DMS114 treated with DMSO at 0.1 percent for 48 hours (cell line): Measurements from ENCODE around the gene RPL38.

Source experiments
- DNase-seq: peaks from one replicate; lab custom pipeline; 2025; ENCODE audit not compliant: unreplicated experiment; lab: John Stamatoyannopoulos, UW

Gene RPL38

DNA sequence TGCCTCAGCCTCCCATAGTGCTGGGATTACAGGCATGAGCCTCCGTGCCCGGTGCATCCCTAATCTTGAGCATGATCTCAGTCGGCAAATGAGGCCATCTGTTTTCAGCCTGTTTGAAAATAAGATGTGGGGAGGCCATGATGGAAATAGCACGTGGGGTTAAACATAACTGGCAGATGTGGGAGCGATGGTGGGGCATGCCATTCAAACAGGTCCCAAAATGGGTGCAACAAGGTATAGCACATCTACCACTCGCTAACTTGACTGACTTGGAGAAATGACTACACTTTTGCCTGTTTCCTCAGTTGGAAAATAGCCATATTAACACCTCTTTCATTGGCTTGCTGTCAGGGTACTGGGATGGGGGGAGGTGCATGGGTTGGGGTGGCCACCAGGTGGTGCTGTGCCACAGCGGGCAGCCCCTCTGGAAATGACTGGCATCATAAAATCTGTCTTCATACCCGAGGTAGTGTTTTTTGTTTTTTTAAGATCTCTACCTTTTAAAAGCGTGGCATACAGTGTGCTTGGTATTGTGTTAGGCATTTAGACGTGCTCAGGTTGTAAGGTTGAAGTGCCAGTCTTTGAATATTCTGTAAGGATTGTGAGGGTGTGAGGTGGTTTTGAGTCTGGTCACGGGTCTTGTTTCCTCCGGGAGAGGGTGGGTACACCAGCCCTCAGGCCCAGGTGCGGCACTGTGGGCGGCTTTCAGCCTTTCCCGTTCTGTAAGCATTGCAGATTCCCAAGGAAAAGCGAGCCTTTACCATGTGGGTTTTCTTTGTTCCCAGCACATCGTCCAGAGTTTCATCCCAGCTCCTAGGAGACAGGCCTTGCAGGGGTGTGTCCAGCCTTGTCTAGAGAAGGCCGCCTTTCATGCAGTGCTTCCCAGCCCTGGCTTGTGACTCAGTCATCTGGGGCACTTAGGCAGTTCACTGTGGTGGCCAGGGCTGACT is 7.0 kb downstream of the RPL38 start:
- DNase-seq, result peak; percentile 61

DNA sequence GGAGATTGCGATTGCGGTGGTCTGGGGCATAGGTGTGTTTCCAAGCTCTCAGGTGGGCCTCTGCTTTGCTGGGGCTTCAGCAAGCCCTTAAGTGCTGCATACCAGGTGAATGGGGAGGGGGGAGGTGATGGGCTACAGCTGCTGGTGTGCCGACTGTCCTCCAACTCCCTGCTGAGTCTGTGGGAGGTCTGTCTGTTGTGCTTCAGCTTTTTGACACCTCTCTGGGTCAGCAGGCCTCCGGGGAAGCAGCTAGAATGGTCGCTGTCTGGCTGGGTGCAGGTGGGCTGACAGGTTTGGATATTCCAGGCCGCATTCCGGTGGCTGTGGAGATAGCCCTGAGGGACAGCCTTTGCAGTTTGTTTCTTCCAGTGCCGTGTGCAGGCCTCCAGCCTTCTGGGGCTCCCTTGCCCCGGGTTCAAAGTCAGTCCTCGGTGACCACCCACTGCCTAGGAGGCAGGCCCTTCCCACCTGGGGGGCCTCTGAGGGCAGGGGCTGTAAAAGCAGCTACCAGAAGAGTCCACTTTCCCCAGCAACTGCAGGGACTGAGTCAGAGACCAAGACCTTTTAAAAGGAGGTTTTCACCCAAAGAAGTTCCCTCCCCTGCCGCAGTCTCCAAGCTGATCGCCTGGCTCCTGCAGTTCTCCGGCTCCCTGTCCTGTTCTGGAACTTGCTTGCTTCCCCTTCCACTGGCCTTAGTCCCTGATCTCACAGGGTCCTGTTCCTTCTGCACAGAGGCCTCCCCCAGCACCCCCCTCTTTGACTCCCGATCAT is 7.8 kb downstream of the RPL38 start:
- no peak for DNase-seq

- DNase-seq, result no peak
Observed at GRCh38 chr17:74211912-74212208, 8.4 kb downstream of the RPL38 start.

- no peak for DNase-seq
Observed at GRCh38 chr17:74212209-74212912, 8.9 kb downstream of the RPL38 start.

DNA sequence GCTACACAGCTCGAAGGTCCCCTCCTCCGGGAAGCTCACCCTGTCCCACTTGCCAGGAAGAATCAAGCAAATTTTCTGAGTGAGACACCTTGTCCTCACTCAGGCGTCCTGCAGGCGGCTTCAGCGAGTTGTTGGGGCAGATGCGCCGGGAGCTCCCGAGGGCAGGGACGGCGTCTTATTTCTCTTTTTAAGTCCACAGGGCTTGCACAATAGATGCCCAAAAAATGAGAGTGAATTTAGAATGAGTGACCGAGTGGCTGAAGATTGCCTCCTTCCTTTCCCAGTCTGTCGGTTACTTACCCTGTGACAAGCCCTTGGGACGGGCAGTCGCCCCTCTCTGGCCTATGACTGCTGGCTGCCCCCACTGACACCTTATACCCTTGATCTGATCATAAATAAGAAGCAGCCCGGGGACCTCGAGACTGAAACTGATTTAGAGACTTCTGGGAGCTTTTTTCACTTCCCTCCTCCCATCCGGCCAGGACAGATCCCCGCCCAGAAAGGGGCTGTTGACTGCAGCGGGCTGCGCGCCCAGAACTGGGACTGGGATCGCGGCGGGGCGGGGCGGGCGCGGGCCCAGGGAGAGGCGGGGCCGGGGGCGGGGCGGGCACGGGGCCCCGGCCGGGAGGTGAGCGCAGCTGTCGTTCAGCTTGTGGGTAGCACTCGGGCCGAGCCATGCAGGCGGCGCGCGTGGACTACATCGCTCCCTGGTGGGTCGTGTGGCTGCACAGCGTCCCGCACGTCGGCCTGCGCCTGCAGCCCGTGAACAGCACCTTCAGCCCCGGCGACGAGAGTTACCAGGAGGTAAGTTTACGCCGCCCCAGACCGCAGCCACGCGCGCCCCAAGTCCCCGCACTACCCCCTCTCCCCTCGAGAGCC is 9.7 kb downstream of the RPL38 start, which contains the start of gene TTYH2:
TTYH2 (plus strand) TSS at position 659 of the 879 bp plus-strand sequence; CDS start at position 676, 17 bp downstream.
- peak; percentile 44 for DNase-seq

GRCh38 chr17:74213861-74214391 is 10.4 kb downstream of the RPL38 start:
- DNase-seq, result no peak

DNA sequence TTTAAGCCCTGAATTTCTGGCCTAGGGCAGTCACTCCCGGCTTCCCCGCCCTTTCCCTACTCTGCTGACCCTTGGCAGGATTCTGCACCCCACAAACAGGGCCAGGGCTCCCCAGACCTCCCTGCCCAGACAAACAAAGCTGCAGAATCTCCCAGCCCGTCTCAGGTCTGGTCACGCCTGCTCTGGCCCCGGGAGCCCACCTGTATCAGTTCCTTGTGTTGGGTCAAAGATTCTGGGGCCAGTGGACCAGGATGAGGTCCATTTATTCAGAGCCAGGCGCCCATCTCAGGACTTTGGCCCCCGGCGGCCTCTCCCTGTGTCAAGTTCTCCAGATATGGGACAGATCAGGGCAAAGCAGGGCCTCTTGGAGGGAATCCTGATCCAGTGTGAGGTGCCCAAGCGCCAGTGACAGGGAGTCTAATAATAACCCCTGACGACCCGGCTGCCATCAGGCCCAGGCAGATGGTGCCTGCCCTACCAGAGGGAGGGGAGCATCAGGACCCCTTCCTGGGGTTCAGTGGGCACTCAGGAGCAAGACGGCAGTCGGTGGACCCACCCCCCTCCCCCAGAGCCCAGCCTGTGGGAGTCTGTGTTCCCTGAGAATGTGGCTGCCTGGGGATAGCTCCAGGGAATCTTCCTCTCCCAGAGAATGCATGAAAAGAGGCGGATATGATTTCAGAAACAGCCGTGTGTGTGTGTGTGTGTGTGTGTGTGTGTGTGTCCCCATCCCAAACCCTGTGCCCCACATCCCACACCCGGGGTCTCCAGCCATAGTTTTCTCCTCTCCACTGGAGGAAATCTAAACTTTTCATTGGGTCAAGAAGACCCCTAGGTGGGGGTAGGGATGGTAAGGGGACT is 11.2 kb downstream of the RPL38 start:
- DNase-seq, result no peak

GRCh38 chr17:74215342-74215727 is 11.9 kb downstream of the RPL38 start:
- DNase-seq, result no peak

DNA sequence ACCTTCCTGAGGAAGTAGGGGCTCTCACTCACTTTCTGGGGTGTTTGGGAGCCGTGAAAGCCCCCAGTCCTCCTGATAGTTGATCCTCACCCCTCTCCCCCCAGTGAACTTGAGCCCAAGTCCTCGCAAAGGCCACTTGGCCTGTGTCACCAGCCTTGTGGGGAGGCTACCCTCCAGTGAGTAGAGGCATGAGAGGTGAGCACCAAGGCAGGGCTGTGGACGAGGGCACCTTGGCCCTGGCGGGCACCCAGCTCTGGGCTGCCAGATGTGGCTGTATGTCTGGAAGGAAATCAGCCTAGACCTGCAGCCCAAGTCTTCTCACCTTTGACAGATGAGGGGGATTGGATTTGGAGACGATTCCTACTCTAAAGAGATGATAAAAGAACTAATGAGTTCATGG is 13.0 kb downstream of the RPL38 start:
- DNase-seq, result no peak

DNA sequence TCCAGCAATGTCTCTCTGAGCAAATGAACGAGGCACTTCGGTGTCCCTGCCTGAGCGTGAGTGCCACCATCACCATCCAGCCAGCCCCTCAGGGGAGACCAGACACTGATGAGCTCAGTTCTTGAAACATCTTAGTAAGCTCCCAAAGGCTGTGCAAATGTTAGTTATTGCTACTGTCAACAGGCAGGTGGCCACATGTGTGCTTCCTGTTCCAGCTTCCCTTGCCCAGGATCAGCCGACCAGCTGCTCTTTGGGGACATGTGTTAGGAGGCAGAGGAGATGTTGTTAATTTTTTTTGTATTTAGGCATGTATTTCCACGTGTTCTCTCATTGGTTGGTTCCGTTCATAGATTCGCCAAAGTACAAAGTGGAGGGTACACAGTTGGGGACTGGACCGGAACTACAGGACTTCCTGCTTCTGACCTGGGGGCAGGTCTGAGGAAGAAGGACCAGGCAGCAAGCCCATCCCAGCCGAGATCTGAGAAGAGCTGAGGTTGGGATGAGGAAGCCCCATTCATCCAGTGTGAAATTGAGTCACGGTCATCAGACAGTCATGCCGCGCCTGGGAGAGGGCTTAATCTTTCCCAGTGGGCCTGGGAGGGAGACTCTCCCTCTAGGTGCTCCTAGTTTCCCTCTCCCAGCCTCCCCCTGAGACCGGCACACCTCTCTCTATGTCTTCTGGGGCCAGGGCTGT is 13.7 kb downstream of the RPL38 start:
- no peak for DNase-seq

DNA sequence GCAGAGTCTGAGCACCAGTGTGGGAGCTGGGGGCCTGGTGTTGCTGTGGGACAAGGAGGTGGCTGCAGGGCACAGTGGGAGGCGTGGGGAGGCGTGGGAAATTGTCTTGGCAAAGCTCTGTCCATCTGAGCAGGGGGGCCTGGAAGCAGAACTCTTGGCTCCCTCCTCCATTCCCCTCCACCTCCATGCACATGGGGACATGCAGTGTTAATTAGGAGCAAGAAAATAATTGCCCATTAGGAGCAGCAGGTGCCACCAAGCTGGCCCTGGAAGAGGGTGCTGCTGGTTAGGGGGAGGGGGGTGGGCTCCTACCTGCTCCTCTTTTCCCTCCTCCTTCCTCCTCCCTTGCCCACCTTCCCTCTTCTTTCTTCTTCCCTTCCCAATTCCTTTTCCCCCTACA is 14.4 kb downstream of the RPL38 start:
- DNase-seq, result no peak

- no peak for DNase-seq
Observed at GRCh38 chr17:74218436-74218835, 15.0 kb downstream of the RPL38 start.

DNA sequence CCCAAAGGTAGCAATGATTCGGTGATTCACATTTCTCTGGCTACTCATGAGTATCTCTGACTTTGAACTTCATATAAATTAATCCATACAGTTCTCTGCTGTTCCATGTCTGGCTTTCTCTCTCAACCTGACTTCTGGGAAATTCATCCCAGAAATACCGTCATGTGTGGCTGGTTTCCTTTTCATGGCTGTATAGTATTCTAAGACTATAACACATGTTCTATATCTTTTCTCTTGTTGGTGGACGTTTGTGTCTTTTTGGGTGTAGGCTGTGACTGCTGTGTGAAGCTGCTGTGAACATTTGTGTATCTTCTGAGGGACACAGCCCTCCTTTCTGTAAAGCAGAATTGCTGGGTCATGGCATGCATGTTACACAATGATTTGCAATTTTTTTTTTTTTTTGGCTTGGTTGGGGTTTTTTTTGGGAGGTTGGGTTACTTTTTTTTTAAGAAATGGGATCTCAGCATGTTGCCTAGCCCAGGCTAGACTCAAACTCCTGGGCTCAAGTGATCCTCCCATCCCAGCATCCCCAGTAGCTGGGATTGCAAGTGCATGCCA is 16.2 kb downstream of the RPL38 start:
- DNase-seq, result no peak

DNA sequence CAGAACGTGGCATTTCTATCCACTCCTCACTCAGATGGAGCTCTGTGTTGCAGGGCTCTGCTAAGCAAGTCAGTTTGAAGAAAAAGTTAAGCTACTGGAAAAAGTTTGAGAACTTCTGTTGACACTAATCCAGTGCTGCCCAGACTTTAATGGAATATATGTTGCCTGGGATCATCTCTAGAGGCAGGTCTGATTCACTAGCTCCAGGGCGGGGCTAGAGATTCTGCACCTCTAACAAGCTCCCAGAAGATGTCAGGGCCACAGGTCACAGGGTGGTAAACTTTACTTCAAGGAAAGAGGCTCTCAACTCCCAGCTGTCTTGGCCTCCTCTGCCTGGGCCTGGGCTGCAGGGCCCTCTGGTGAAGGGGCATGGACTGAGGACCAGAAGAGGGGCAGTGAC is 16.7 kb downstream of the RPL38 start:
- DNase-seq, result no peak

- no peak for DNase-seq
Observed at GRCh38 chr17:74220946-74221818, 17.7 kb downstream of the RPL38 start.

- DNase-seq, result no peak
Observed at GRCh38 chr17:74222399-74222798, 18.9 kb downstream of the RPL38 start.

- no peak for DNase-seq
Observed at GRCh38 chr17:74223901-74224300, 20.4 kb downstream of the RPL38 start.
